Stimulated activated CD8-positive, alpha-beta memory T cell treated with anti-CD3 and anti-CD28 coated beads, Interleukin-7, amount 100 ng/mL, for 4 hours (primary cell): ENCODE results near the gene PITPNC1.
"Not testable (repeated sequence)": the region's sequence is repeated elsewhere in the genome, so short reads cannot be mapped to it uniquely, and the experiment has no call there.

Experiments
- DNase-seq, 2 donors: peaks; one replicate each; pipeline ENCODE4 v3.0.0-alpha.2; 2020; ENCODE audit warnings: low read depth in 2 of 2

The PITPNC1 gene

DNA sequence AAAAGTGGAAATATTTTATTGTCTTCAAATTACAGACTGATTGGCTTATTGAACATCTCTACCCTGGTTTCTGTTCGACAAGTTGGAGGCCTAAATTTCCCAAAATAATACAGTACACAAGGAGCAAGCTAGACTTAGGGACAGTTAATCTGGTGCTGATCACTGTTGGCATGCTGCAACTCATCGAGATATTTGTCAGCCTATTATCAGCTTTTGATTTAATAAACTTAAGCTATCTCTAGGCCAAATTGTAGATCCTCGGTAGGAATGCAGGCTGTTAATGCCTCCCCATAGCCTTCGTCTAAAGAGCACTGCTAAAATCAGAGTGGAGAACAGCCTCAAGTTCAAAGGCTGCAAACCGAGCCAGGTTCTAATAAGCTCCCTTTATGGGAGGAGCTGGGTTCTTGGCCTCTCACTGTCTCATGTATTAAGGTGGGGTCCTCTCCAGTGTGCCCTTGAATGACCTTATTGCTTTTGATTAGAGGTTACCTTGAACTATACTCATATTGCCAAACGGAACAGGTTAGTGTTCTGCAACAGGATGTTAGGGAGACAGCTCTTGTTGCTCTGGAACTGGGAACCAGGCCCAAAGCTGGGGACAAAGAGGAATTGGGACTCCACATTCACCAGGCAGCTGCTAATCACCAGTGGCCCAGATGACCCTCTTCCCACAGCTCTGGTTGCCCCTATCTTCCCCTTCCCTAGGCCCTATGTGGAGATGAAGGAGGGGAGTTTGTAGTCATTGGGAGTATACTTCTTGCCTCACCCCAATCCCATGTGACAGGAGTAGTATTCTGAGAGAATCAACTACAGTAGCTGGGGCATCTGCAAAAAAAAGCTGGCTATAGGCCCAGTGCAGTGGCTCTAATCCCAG lies 271.2 kb downstream of the PITPNC1 start:
- no peak for DNase-seq

DNA sequence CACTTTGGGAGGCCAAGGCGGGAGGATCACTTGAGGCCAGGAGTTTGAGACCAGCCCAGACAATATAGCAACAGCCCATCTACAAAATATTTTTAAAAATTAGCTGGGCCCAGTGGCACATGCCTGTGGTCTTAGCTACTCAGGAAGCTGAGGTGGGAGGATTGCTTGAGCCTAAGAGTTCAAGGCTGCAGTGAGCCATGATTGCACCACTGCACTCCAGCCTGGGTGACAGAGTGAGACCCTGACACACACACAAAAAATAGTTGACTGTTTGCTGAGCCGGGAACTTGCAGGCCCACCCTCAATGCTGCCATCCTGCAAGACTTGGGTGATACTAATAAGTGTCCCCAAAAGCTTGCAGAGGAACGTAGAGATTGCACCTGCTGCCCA lies 271.8 kb downstream of the PITPNC1 start:
- not testable (repeated sequence) for DNase-seq

DNA sequence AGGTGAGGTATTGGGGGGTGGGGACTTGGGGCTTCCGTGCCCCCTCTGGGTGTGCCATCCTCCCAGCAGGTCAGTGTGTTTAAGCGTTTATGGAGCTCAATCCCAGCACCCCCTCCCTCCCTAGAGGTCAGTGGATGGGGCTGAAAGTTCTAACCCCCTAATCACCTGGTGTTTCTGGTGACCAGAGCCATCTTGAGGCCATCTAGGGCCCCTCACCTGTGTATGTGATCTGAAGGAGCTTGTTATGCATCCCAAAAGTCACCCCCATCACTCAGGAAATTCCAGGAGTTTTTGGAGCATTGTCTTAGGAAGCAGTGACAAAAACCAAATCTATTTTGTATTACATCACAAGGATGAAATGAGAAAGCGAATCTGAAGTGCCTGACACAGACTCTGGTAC lies 272.8 kb downstream of the PITPNC1 start:
- no peak for DNase-seq

DNA sequence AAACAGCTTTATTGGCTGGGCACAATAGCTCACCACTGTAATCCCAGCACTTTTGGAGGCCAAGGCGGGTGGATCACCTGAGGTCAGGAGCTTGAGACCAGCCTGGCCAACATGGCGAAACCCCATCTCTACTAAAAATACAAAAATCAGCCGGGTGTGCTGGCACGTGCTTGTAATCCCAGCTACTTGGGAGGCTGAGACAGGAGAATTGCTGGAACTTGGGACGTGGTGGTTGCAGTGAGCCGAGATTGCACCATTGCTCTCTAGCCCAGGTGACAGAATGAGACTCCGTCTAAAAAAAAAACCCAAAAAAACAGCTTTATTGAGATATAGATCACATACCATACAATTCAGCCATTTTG lies 274.1 kb downstream of the PITPNC1 start:
- not testable (repeated sequence) for DNase-seq

DNA sequence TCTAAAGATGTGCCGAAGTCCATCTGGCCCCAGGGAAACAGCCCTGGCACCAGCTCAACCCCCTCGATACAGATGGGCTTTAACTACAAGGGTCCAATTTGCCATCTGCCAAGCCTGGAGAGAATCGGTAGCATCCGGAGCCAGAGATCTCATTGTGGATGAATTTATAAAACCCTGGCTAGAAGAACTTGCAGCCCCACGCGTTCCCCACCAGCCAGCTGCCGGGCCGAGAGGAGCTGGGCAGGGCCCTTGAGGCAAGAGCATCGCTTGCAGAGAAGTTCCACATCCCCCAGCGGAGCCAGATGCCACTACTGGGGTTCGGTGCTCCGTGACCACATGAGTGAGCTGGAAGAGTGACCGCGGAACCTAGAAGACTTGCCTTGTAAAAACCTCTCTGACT lies 275.4 kb downstream of the PITPNC1 start:
- no peak for DNase-seq

DNA sequence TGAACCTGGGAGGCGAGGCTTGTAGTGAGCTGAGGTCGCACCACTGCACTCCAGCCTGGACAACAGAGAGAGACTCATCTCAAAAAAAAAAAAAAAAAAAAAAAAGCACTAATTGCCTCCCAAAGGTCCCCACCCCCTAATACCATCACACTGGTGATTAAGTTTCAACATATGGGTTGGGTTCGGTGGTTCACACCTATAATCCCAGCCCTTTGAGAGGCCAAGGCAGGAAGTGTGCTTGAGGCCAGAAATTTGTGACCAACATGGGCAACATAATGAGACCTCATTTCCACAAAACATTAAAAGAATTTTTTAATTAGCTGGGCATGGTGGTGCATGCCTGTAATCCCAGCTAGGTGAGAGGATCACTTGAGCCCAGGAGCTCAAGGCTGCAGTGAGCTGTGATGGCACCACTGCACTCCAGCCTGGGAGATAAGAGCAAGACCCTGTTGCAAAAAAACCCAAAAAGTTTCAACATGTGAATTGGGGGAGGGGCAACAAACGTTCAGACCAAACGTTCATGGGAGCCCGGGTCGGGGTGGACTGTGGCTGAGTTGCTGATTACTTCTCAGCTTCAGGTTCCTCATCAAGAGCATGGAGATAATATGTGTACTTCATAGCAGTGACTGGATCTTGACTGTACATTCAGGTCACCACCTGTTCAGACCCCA lies 278.5 kb downstream of the PITPNC1 start:
- no peak for DNase-seq

DNA sequence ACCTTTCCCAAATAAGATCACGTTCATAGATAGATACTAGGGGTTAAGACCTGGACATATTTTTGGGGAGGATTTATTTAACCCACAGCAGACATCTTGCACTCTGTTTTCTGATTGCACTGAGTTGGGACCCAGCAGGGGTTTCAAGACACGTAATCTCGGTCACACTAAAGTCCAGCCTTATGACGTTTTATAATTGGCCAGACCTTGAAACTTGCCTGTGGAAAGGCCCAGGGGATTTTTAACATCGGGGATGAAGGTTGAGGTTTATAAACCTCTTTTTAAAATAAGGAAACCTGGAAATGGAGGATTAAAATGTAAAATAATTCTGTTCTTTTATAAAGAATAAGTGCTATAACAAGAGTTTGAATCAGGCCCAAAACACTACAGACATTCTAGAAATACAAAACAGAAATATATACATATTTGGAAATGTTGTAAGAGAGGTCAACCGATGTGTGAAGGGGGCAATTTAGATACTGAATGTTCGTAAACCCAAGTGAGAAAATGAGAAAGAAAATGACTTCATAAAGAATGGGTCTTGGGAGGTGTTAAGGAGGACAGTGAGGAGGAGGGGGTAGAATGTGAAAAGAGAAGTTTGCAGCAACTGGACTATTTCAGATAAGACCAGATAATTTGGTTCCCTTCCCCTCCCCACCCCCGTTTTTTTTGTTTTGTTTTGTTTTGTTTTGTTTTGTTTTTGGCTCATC lies 279.6 kb downstream of the PITPNC1 start:
- no peak for DNase-seq

DNA sequence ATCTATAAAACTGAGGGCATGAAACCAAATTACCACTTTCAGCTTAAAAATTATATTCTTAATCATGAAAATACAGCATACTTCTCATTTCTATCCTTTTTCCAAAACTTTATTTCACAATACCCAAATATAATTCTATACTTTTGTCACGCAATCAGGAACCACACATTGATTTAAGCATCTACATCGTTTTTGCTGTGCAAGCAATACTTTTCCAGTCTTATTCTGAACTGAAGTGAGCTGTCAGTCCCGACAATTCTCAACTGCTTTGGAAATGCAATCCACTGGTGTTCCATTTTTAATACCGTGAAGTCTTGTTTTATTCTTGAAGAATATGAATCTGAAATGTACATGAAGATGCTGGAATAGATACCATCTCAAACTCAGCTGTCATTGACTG lies 280.5 kb downstream of the PITPNC1 start:
- no peak for DNase-seq

DNA sequence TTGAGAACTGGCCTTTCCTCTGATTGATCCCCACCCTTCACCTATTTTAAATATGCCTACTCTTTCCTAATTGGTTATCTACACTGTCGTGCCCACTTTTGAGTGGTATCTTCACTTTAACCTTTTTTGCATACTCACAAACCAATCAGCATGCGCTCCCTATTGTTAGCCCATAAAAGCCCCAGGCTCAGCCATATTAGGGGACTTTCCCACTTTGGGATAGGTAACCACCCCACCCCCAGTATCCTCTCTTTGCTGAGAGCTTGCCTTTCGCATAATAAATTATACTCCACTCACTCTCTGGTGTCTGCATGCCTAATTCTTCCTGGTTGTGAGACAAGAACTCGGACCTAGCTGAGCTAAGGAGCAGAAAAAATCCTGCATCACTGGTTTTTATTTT lies 281.2 kb downstream of the PITPNC1 start:
- no peak for DNase-seq

DNA sequence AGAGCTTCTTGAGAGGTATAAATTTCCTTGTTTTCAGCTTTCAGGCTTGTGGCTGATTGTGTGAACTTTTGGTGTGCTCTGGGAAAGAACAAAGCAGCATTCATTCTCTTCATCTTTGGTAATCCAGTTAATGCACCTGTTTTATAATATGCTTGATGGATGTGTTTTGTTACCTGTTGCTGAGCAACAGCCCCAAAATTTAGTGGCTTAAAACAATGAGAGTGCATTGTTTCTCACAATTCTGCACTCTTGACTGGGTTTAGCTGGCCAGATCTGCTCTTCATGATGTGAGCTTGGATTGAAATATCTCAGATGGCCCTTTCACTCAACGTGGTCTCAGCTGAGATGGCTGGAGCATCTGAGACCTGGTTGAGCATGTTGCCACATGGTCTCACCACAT lies 281.9 kb downstream of the PITPNC1 start:
- DNase-seq: no peak

DNA sequence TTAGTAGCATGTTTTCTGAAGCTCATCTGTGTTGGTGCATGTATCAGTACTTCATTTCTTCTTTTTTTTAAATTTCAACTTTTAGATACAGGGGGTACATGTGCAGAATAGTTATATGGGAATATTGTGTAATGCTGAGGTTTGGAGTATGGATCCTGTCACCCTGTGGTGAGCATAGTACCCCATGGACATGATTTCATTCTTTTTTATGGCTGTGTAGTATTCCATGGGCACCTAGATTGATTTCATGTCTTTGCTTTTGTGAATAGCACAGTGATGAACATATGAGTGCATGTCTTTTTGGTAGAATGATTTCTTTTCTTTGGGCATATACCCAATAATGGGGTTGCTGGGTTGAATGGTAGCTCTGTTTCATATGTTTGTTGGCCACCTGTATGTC lies 285.6 kb downstream of the PITPNC1 start:
- DNase-seq: no peak

DNA sequence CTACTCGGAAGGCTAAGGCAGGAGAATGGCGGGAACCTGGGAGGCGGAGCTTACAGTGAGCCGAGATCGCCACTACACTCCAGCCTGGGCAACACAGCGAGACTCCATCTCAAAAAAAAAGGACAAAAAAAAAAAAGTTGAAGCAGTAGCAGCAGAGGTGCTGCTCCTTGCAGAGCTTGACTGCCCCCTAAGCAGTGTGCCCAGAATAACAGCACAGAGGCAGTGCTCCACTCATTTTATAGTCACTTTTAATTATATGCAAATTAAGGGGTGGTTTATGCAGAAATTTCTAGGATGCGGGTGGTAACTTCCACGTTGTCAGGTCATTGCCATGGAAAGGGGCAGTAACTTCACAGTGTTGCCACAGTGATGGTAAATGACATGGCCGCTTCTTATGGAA lies 286.4 kb downstream of the PITPNC1 start:
- DNase-seq: no peak

DNA sequence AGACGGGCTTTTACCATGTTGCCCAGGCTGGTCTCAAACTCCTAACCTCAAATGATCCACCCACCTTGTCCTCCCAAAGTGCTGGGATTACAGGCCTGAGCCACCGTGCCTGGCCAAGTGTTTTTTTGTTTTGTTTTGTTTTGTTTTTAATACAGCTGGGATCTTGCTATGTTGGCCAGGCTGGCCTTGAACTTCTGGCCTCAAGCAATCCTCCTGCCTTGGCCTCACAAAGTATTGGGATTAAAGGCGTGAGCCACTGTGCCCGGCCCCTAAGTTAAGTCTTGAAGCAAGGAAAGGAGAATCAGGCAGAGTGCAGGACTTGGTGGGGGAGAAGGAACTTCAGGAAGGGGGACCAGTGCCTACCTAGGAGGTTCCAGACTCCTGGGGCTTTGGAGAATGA lies 288.9 kb downstream of the PITPNC1 start:
- DNase-seq: no peak

DNA sequence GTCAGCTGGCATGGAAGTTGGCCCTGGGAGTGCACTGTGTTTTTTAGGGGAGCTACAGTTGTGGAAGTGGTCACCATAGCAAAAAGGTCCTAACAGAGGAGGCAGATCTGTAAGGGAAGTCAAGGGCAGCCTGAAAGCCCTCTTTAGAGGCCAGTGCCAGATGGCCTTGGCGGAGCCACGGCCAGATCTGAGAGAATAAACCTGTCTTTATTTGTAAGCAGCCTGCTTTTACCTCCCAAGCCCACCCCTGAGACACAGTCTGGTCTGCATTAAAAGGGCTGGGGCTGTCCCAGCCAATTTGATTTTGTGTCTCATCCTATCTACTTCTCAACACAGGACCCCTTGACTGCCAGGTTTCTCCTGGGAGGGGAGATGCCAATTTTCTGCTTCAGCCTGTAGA lies 289.6 kb downstream of the PITPNC1 start:
- no peak for DNase-seq

DNA sequence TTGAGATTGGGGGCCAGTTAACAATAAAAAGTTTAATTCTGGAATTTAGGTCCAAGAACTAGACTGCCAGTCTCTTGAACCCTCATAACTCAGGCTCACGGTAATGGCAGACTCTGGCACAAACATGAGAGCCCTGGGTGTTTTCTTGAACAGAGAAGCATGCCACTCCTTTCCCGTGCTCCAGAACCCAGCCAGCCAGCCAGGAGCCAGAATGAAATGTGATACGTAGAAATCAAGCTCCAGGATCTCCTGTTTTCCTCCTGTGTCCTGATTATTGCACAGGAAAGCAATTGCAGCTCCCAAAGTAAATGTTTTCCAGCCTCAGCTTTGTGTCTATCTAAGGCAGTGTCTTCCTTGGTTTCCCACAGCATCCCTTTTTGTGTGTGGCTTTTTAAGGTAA lies 294.4 kb downstream of the PITPNC1 start:
- no peak for DNase-seq

DNA sequence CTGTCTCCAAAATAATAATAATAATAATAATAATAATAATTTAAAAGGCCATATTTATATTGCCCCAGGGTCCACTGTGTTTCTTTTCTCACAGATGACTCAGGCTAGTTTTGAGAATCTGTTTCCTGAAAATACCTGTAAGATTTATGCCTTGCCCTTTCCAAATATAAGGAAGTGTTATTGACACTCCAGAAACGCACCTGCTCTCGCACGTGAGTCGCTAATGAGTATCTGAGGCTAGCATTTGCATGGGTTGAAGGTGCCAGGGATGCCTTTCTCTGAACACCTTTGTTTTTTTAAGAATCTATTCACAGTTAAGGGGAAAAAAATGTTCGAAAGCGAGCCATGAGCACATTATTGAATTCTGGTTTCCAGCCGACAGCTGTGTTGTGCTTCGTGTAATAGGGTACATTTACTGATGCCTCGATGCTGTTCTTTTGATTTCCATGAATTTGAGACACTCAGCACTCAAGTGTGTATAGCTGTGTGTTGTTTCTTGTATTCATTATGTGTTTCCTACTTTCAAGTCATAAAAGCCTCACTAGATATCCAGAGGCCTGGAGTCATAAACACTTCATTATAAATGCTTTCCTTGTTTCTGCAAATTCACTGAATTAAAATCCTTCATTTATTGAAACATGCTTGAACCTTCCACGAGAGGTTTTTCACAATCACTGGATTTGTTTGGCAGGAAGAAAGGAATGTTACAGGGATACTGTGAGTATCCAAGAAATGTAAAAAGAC lies 295.7 kb downstream of the PITPNC1 start:
- no peak for DNase-seq

DNA sequence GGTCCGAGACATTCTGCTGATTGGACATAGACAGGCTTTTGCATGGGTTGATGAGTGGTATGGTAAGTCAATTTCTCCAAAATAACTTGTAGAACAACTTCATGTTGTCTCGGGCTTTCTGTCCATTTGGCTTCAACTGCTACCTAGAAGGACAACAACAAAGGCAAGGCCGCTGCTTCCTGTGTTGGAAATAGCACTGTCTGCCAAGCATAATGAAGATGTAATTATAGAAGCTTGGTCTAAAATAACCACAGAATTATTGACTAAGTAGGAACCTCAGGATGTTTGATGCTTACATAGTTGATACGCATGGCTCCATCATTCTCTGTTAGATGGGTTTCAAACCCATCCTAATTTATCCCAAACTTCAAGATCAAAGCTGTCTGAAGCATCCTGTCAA lies 298.4 kb downstream of the PITPNC1 start:
- no peak for DNase-seq

DNA sequence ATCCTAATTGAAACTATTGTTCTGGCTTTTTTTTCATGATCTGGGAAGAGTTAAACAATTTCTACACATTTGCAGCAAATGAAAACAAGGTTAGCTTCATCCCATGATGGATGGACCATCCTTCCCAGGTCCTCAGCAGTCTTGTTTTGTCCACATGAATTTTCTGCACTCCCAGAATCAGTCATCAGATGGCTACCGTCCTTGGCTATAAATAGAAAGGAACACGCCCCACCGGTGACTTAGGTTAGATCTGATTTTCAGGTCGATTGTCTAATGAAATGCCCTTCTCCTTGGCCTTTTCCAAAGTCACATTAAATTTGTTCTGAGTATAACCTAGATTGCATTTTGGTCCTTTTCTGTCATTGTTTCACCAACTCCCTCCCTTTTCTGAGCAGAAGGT lies 299.2 kb downstream of the PITPNC1 start:
- no peak for DNase-seq

DNA sequence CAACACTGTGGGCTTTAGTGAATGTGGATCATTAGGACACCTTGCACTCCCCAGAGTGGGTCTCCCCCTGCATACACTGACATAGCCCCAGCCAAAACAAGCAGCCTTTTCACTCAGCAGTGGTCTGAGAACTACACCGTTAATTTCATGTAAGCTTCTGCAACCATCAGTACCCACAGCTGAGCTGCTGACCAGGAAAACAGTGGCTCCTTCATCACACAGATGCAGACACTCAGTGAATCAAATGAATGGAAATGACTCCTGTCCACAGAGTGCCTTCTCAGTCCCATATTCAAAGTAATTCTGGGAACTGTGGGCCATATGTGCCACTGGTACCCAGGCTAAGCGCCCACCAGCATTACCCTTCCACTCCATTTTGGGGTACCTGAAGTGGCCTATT lies 301.3 kb downstream of the PITPNC1 start:
- no peak for DNase-seq

DNA sequence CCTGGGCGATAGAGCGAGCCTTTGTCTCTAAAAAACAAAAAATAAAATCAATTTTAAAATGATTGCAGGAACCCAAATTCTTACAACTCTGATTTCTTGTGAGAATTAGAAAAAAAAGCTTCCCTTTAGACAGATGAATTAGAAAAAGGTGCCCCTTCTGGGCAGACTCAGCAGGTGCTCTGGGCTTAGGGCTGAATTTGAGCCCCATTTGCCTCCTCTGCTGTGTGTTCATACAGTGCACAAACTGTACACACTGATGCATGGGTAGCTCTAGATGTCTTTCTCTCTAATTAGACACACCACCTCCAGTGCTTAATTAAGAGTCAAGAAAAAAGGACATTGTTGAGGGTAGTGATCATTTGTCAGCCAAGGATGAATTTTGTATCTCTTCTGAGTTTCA lies 302.1 kb downstream of the PITPNC1 start:
- DNase-seq: no peak

DNA sequence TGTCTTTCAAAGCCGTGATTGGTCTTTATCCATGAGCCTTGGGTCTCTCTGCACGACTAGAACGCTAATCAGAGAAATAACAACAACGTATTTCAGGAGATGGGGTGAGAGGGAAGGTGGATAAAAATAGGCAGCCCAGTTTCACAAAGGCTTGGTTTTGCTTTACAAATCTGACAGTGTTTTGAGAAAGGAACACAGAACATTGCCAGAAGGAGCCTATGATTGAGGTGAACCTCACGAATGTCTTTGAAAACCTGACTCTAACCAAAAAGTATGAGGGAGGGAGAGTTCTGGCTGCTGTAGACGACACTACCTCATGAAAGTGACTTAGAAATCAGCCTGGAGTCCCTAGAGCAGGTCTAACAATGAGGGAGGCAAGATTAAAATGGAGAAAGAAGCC lies 302.6 kb downstream of the PITPNC1 start:
- no peak for DNase-seq
